GM12872 (cell line): ENCODE results near the gene DRD5.

Experiments used
- TF ChIP-seq, protein P1 (sequence below): IDR thresholded peaks from 3 replicates; pipeline ENCODE4 v1.5.1; 2011; ENCODE audit warnings: low read depth, mild to moderate bottlenecking, low read length, moderate library complexity; ENCODE audit not compliant: insufficient read depth

Gene DRD5

DNA sequence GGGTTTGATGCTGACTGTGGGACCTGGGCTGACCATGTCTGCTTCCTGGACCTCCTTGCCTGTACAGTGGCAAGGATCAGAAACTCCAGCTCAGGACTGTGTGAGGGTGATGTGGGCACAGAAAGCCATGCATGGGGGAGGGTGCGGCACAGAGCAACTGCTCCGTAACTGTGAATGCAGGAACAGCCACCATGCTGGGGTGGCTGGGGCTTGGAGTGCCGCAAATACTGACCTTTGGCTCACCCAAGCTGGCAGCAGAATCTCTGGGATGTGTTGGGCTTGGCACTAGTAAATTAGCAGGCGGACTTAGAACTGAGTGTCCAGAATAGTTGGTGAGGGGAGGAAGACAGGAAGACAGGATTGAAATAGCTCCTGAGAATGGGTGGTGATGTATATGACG lies 52.0 kb downstream of the DRD5 start:
- TF ChIP-seq, protein P1, sequence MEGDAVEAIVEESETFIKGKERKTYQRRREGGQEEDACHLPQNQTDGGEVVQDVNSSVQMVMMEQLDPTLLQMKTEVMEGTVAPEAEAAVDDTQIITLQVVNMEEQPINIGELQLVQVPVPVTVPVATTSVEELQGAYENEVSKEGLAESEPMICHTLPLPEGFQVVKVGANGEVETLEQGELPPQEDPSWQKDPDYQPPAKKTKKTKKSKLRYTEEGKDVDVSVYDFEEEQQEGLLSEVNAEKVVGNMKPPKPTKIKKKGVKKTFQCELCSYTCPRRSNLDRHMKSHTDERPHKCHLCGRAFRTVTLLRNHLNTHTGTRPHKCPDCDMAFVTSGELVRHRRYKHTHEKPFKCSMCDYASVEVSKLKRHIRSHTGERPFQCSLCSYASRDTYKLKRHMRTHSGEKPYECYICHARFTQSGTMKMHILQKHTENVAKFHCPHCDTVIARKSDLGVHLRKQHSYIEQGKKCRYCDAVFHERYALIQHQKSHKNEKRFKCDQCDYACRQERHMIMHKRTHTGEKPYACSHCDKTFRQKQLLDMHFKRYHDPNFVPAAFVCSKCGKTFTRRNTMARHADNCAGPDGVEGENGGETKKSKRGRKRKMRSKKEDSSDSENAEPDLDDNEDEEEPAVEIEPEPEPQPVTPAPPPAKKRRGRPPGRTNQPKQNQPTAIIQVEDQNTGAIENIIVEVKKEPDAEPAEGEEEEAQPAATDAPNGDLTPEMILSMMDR, result no peak
